ENCODE results near the gene USP53.

Gene USP53

DNA sequence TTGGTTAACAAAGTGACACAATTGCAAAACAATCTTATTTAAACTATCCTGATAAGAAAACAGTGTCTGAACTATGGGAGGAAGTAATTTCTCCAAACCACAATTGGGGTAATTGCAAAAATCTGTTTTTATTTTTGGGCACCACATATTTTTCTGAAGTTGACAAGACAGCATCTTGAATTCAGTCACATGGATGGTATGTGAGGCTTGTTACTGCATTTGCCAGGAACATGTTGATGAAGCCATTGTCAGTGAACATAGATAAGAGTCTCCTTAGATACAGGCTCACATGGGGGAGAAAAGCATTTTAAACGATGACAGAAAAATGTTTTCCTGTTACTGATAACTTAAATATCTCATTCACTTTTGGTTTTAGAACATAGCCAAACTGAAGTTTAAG is 5.5 kb upstream of the USP53 start:
- TF ChIP-seq, protein P1, sequence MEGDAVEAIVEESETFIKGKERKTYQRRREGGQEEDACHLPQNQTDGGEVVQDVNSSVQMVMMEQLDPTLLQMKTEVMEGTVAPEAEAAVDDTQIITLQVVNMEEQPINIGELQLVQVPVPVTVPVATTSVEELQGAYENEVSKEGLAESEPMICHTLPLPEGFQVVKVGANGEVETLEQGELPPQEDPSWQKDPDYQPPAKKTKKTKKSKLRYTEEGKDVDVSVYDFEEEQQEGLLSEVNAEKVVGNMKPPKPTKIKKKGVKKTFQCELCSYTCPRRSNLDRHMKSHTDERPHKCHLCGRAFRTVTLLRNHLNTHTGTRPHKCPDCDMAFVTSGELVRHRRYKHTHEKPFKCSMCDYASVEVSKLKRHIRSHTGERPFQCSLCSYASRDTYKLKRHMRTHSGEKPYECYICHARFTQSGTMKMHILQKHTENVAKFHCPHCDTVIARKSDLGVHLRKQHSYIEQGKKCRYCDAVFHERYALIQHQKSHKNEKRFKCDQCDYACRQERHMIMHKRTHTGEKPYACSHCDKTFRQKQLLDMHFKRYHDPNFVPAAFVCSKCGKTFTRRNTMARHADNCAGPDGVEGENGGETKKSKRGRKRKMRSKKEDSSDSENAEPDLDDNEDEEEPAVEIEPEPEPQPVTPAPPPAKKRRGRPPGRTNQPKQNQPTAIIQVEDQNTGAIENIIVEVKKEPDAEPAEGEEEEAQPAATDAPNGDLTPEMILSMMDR (IDR thresholded peaks at IDR 0.05; ENCODE audit: low read depth, low read length): no peak
- peak; percentile 16 for DNase-seq (ENCODE audit: extremely low read depth, low read depth)

DNA sequence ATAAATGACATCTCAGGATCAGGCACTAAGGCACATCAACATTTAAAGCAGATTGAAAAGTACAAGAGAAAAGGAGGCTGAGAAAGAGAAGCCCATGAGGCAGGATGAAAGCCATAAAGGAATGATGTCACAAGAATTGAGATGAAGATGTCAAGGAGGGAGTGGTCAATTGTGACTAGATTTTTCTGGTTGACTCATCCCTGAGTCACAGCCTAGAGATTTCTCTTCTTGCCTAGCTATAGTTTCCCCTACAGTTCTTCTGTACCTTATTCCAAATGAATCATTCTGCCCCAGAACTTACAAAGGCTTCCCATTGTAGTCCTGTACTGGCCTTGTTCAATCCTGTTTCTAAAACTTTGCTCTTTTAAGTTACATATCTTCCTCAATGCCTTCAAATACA is 3.4 kb upstream of the USP53 start:
- TF ChIP-seq, protein P1 (IDR thresholded peaks at IDR 0.05; ENCODE audit: low read depth, low read length): no peak
- peak; percentile 51 for DNase-seq (ENCODE audit: extremely low read depth, low read depth)

DNA sequence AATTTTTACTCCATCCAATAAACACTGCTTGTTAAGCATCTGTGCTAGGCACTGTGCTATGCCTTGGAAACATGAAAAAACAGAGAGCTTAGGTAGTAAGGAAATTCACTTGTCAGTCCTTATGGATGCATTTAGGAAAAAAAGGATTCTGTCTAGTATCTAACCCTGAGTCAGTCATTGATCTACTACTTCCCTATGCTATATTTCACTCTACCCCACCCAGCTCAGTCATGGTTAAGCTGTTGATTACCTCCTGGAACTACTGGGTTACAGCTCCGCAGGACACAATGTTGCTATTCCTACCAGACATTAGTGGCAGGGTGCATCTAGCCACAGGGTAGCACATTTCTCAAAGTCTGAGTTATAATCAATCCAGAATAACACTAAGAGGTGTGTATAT is 2.9 kb upstream of the USP53 start:
- DNase-seq (ENCODE audit: extremely low read depth, low read depth): no peak
- TF ChIP-seq, protein P1 (IDR thresholded peaks at IDR 0.05; ENCODE audit: low read depth, low read length): no peak

DNA sequence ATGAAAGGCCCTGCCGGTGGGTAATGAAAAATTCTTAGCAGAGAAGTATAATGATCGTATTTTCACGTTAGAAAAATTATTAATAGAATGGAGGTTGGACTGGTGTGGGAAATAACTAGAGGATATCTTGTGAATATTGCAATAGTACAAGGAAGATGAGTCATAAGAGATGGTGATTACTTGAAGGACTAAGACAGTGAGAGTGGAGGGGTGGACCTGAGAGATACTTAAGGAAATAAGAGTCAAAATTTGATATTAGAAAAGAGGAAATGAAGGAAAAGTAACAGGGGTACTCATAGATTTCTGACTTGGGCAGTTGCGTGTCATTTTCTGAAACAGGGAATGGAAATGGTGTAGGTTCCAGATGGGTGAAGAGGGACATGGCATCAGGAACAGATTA is 1.7 kb upstream of the USP53 start:
- TF ChIP-seq, protein P1 (IDR thresholded peaks at IDR 0.05; ENCODE audit: low read depth, low read length): no peak
- DNase-seq (ENCODE audit: extremely low read depth, low read depth): no peak

DNA sequence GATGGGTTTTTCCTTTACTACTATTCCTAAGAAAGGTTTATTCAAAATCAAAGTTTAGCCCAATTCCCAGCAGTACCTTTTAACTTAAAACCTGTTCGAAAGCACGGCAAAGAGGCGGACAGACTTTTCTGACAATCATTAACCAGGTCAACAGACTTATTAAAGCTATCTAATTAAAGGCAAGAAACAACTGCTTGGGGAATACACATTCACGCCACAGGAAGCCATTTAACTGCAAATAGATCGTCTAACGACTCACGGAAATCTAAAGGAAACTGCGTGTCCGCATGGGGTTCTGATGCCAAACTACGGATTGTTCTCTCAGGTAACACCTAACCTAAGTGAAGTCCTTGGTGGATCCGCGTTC is 663 bp upstream of the USP53 start:
- DNase-seq (ENCODE audit: extremely low read depth, low read depth): no peak
- TF ChIP-seq, protein P1 (IDR thresholded peaks at IDR 0.05; ENCODE audit: low read depth, low read length): no peak

DNA sequence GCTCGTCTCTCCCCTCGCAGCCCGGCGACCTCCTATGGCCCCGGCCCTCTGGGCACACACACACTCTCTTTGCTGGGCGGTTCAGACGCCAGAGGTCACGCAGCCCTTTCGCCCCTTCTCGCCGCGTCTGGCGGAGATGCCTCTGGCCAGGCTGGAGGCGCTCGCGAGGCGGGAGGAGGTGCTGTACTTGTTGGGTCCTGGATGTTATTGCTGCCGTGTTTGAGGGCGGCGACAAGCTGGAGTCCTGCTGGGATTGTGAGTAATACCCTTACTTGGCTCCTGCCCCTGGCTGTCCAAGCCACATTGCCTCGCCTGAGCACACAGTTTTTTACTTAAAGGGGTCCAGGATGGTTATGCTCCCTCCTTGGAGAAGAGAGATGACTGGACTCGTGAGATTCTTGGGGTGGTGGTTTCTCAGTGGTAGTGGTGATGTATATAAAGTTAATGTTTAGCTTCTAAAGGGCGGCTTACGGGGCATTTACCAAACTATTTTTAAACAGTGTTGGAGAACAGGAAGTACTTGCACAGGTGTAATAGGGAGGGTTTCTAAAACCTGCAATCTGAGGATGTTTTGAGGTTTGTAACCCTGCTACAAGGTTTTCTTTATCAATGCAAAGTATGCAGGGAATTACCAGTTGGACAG is 572 bp downstream of the USP53 start:
- TF ChIP-seq, protein P1 (IDR thresholded peaks at IDR 0.05; ENCODE audit: low read depth, low read length): peak; percentile 44
- DNase-seq (ENCODE audit: extremely low read depth, low read depth): peak; percentile 85

DNA sequence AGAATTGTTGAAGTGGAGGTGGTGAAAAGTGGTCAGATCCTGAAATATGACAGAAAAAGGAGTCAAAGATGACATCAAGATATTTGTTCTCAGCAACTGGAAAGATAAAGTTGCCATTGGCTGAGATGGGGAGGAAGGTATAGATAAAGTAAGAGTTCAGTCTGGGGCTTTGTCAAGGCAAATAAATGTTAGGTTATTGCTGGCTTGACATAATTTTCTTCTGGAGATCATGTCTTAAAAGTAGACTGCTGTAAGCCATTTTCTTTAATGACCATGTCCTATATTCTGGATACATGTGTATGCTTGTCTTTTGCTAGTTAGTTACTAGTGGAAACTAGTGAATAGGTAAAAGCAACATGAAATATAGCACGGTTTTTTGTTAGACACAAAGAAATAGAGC is 5.6 kb downstream of the USP53 start:
- TF ChIP-seq, protein P1 (IDR thresholded peaks at IDR 0.05; ENCODE audit: low read depth, low read length): no peak
- no peak for DNase-seq (ENCODE audit: extremely low read depth, low read depth)

All from AG09319 (cell line).